KG1 (cell line): ENCODE measurements around the gene CYTH3.
"Not testable (repeated sequence)": the region's sequence is repeated elsewhere in the genome, so short reads cannot be mapped to it uniquely, and the experiment has no call there.

ENCODE experiments used
- DNase-seq: peaks from one replicate; lab custom pipeline; 2025; lab: John Stamatoyannopoulos, UW

The CYTH3 gene

GRCh38 chr7:6272481-6273323 lies at the start of gene CYTH3:
TSS of gene CYTH3 (minus strand) at chr7:6272624. CDS start at chr7:6272507, 117 bp downstream.
- peak; percentile 57 for DNase-seq

GRCh38 chr7:6320791-6321190 lies 48.4 kb upstream of the CYTH3 start:
- no peak for DNase-seq

- DNase-seq: no peak
Observed at GRCh38 chr7:6317797-6318438, 45.5 kb upstream of the CYTH3 start.

- DNase-seq: no peak
Observed at GRCh38 chr7:6316226-6316625, 43.8 kb upstream of the CYTH3 start.

GRCh38 chr7:6315746-6316145 lies 43.3 kb upstream of the CYTH3 start:
- DNase-seq: no peak

GRCh38 chr7:6310271-6310993 lies 38.0 kb upstream of the CYTH3 start:
- no peak for DNase-seq

- no peak for DNase-seq
Observed at GRCh38 chr7:6307762-6308161, 35.3 kb upstream of the CYTH3 start.

- DNase-seq: no peak
Observed at GRCh38 chr7:6306471-6306870, 34.0 kb upstream of the CYTH3 start.

- DNase-seq: no peak
Observed at GRCh38 chr7:6305330-6305729, 32.9 kb upstream of the CYTH3 start.

GRCh38 chr7:6301446-6301845 lies 29.0 kb upstream of the CYTH3 start:
- DNase-seq: not testable (repeated sequence)

- DNase-seq: no peak
Observed at GRCh38 chr7:6299774-6300173, 27.4 kb upstream of the CYTH3 start.

- no peak for DNase-seq
Observed at GRCh38 chr7:6294839-6295238, 22.4 kb upstream of the CYTH3 start.

- DNase-seq: no peak
Observed at GRCh38 chr7:6293202-6293601, 20.8 kb upstream of the CYTH3 start.

GRCh38 chr7:6291941-6292340 lies 19.5 kb upstream of the CYTH3 start:
- DNase-seq: not testable (repeated sequence)

GRCh38 chr7:6291531-6291930 lies 19.1 kb upstream of the CYTH3 start:
- no peak for DNase-seq

GRCh38 chr7:6290319-6290741 lies 17.9 kb upstream of the CYTH3 start:
- DNase-seq: no peak

GRCh38 chr7:6288270-6288860 lies 15.9 kb upstream of the CYTH3 start:
- no peak for DNase-seq

- DNase-seq: no peak
Observed at GRCh38 chr7:6286486-6286885, 14.1 kb upstream of the CYTH3 start.

- DNase-seq: no peak
Observed at GRCh38 chr7:6284461-6285360, 12.3 kb upstream of the CYTH3 start.

GRCh38 chr7:6284055-6284400 lies 11.6 kb upstream of the CYTH3 start:
- DNase-seq: no peak

- DNase-seq: not testable (repeated sequence)
Observed at GRCh38 chr7:6283391-6284054, 11.1 kb upstream of the CYTH3 start.
